ENCODE results near the gene SIRT2.

DNA sequence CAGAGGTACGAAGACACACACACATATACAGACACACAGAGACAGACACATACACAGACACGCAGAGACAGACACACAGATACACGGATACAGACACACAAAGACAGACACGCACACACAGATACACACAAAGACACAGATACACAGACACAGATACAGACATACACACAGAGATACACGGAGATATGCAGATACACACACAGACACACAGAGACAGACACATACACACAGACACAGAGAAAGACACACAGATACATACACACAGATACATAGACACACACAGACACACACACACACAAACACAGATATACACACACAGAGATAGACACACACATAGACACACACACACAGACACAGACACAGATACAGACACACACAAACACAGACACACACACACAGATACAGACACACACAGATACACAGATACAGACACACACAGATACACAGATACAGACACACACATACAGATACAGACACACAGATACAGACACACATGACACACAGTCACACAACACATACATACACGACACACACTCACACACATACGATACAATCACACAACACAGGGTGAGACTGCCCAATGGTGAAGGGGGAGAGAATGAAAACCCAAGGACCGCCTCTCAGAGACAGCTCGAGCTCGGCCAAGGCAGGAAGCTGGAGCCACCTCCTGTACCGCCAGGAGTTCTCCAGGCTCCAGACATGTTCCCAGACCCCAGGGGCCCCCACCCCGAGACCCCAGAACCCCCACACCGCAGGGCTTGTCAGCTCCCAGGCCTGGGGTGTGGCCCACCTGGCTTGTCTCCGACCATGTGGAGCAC, 21.4 kb upstream of the SIRT2 start:
- TF ChIP-seq, protein P1, sequence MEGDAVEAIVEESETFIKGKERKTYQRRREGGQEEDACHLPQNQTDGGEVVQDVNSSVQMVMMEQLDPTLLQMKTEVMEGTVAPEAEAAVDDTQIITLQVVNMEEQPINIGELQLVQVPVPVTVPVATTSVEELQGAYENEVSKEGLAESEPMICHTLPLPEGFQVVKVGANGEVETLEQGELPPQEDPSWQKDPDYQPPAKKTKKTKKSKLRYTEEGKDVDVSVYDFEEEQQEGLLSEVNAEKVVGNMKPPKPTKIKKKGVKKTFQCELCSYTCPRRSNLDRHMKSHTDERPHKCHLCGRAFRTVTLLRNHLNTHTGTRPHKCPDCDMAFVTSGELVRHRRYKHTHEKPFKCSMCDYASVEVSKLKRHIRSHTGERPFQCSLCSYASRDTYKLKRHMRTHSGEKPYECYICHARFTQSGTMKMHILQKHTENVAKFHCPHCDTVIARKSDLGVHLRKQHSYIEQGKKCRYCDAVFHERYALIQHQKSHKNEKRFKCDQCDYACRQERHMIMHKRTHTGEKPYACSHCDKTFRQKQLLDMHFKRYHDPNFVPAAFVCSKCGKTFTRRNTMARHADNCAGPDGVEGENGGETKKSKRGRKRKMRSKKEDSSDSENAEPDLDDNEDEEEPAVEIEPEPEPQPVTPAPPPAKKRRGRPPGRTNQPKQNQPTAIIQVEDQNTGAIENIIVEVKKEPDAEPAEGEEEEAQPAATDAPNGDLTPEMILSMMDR (IDR thresholded peaks at IDR 0.05), result no peak
- TF ChIP-seq, protein P2, sequence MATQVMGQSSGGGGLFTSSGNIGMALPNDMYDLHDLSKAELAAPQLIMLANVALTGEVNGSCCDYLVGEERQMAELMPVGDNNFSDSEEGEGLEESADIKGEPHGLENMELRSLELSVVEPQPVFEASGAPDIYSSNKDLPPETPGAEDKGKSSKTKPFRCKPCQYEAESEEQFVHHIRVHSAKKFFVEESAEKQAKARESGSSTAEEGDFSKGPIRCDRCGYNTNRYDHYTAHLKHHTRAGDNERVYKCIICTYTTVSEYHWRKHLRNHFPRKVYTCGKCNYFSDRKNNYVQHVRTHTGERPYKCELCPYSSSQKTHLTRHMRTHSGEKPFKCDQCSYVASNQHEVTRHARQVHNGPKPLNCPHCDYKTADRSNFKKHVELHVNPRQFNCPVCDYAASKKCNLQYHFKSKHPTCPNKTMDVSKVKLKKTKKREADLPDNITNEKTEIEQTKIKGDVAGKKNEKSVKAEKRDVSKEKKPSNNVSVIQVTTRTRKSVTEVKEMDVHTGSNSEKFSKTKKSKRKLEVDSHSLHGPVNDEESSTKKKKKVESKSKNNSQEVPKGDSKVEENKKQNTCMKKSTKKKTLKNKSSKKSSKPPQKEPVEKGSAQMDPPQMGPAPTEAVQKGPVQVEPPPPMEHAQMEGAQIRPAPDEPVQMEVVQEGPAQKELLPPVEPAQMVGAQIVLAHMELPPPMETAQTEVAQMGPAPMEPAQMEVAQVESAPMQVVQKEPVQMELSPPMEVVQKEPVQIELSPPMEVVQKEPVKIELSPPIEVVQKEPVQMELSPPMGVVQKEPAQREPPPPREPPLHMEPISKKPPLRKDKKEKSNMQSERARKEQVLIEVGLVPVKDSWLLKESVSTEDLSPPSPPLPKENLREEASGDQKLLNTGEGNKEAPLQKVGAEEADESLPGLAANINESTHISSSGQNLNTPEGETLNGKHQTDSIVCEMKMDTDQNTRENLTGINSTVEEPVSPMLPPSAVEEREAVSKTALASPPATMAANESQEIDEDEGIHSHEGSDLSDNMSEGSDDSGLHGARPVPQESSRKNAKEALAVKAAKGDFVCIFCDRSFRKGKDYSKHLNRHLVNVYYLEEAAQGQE (IDR thresholded peaks at IDR 0.05; ENCODE audit: insufficient read depth in 1 of 2, low read depth in 2 of 2, low read length in 1 of 2), result no peak
- TF ChIP-seq TCF7L2 (IDR thresholded peaks at IDR 0.05; ENCODE audit: low read depth, low read length), result no peak
- TF ChIP-seq POLR2AphosphoS5 (IDR thresholded peaks at IDR 0.05; ENCODE audit: low read depth, low read length), result peak; percentile 75; the same call in 1 of the 2 replicates

Data from Panc1 (cell line).